Measurements from ENCODE around the gene RERGL. TPM values are rescaled to one million over a fixed set of nuclear protein-coding genes. Genes with fewer than 3 reads are reported as not detected.
"Not testable (repeated sequence)": the region's sequence is repeated elsewhere in the genome, so short reads cannot be mapped to it uniquely, and the experiment has no call there.

The RERGL gene
- total RNA-seq, 2 donors from 2014 or later = 0.35 to 1.1 TPM

DNA sequence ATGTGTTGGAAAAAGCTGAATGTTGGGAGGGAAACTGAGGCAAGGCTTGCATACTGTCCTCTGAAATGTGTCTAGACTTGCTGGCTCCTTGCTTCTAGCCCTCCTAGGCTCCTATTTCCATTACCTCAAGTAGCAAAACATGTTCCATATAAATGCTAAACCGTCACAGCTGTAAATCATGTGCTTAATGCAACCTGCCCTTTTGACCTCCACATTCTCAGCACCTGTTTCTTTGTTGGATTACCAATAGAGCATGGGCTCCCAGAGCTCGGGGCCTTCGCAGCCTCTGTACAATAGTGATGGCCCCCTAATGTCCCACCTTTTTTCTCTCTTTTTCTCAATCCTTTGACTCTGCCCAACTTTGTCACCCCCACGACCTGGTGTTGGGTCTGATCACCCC is 23.3 kb downstream of the RERGL start:
- H3K27ac ChIP-seq = no peak overlapping the region
- intact Hi-C loops (cut with DNase I) = no loop called here
- no peaks in the 10 kb centered on the region for H3K9me3 ChIP-seq
- TF ChIP-seq, protein P1, sequence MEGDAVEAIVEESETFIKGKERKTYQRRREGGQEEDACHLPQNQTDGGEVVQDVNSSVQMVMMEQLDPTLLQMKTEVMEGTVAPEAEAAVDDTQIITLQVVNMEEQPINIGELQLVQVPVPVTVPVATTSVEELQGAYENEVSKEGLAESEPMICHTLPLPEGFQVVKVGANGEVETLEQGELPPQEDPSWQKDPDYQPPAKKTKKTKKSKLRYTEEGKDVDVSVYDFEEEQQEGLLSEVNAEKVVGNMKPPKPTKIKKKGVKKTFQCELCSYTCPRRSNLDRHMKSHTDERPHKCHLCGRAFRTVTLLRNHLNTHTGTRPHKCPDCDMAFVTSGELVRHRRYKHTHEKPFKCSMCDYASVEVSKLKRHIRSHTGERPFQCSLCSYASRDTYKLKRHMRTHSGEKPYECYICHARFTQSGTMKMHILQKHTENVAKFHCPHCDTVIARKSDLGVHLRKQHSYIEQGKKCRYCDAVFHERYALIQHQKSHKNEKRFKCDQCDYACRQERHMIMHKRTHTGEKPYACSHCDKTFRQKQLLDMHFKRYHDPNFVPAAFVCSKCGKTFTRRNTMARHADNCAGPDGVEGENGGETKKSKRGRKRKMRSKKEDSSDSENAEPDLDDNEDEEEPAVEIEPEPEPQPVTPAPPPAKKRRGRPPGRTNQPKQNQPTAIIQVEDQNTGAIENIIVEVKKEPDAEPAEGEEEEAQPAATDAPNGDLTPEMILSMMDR (IDR thresholded peaks at IDR 0.05) = no peak
- DNase-seq = no peak
- no peak overlapping the region for H3K4me3 ChIP-seq
- no peaks in the 10 kb centered on the region for H3K36me3 ChIP-seq
- no peaks in the 10 kb centered on the region for H3K4me1 ChIP-seq
- no peak overlapping the region for H3K9ac ChIP-seq (ENCODE audit: low read depth in 2 of 2, low read length in 2 of 2)
- no peaks in the 10 kb centered on the region for H3K27me3 ChIP-seq

DNA sequence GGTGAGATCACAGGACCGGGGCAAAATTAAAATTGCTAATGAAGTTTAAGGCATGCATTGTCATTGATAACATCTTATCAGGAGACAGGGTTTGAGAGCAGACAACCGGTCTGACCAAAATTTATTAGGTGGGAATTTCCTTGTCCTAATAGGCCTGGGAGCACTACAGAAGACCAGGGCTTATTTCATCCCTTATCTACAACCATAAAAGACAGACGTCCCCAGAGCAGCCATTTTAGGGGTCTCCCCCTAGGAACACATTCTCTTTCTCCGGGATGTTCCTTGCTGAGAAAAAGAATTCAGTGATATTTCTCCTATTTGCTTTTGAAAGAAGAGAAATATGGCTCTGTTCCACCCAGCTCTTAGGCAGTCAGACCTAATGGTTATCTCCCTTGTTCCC is 27.1 kb downstream of the RERGL start:
- H3K9me3 ChIP-seq; DNase-seq; H3K4me1 ChIP-seq; H3K27me3 ChIP-seq; H3K27ac ChIP-seq; H3K4me3 ChIP-seq; intact Hi-C loops (cut with DNase I); H3K9ac ChIP-seq (ENCODE audit: low read depth in 2 of 2, low read length in 2 of 2); H3K36me3 ChIP-seq: not testable (repeated sequence)

DNA sequence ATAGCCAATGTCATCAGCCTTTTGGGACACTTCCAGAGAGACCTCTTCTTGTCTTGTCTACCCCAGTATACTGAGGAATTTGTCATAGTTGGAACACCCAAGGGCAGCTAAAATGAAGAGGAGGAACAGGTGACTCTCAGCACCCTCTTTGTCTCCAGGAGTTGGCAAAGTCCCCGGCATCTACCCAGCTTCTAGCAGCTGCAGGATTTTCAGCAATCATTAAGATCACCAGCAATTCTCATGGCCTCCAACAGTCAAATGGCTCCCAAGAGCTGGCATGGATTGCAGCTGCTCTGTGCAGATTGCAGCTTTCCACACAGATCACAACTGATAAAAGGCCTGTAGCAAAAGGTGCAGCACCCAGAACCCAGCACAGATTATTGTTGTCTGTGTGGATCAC is 32.9 kb downstream of the RERGL start:
- H3K4me3 ChIP-seq = no peak overlapping the region
- no peaks in the 10 kb centered on the region for H3K9me3 ChIP-seq
- TF ChIP-seq, protein P1 (IDR thresholded peaks at IDR 0.05) = no peak
- no peak overlapping the region for H3K27ac ChIP-seq
- no peaks in the 10 kb centered on the region for H3K4me1 ChIP-seq
- DNase-seq = no peak
- H3K36me3 ChIP-seq = no peaks in the 10 kb centered on the region
- intact Hi-C loops (cut with DNase I) = no loop called here
- no peak overlapping the region for H3K9ac ChIP-seq (ENCODE audit: low read depth in 2 of 2, low read length in 2 of 2)
- H3K27me3 ChIP-seq = no peaks in the 10 kb centered on the region

DNA sequence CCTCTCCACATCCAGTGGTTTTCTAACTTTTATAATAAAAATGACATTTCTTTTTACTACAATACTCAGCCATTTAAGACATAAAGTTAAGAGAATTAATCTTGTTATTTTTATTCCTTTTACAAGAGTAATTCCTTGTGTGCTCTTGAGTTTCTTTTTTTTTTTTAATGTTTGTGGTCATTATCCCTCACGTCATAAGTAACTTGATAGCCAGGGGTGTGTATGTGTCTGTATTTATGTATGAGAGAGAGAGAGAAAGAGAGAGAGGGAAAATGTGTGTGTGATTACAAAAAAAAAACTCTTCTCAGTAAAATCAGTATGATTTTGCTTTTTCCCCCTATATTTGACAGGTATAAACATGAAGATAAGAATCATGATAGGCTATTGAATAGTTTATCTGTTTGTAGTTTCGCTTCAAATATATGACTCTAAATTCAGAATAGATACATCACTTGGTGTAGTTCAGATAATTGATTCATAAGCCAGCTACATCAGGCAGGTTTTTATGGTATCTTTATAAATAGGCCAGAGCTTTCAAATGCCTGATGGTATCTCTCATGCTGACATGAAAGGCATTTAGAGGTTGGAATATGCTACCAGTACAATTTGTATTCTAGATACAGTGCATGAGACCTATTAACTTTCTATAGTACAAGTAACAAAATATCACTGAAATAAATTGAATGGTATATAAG is 34.9 kb downstream of the RERGL start:
- no peaks in the 10 kb centered on the region for H3K27me3 ChIP-seq
- H3K27ac ChIP-seq = no peak overlapping the region
- H3K4me1 ChIP-seq = no peaks in the 10 kb centered on the region
- TF ChIP-seq, protein P1 (IDR thresholded peaks at IDR 0.05) = no peak
- intact Hi-C loops (cut with DNase I) = no loop called here
- no peak overlapping the region for H3K4me3 ChIP-seq
- H3K36me3 ChIP-seq = no peaks in the 10 kb centered on the region
- DNase-seq = no peak
- no peak overlapping the region for H3K9ac ChIP-seq (ENCODE audit: low read depth in 2 of 2, low read length in 2 of 2)
- H3K9me3 ChIP-seq = no peaks in the 10 kb centered on the region

DNA sequence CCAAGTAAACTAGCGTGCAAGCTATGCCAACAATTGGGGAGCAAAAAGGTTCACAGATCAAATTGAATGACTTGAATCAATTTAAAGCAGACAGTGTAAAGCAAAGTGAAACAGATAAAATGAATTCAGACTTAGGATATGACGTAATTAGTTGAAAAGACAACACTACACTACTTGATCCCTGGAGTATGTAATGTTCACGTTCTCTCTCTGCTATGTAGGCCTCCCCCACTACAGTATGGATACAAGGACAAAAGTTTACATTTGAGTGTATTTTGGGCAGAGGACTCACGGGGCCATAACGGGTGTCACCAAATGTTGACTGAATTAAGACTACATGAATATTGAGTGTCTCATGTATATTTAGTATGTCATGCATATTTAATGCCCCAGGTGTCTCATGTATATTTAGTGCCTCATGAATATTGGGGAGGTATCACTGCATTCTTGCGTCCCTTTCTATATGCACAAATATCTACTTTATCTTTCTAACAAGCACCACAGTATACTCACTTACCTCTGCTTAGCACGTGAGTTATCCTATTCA is 44.5 kb downstream of the RERGL start:
- Histone ChIP-seq H3K9me3 (no peaks in the 10 kb centered on the region), H3K36me3 (no peaks in the 10 kb centered on the region), H3K27ac (no peak overlapping the region), H3K27me3 (no peaks in the 10 kb centered on the region), H3K9ac (ENCODE audit: low read depth in 2 of 2, low read length in 2 of 2) (no peak overlapping the region), H3K4me3 (no peak overlapping the region), H3K4me1 (no peaks in the 10 kb centered on the region)
- intact Hi-C loops (cut with DNase I) = no loop called here
- TF ChIP-seq, protein P1 (IDR thresholded peaks at IDR 0.05) = no peak
- DNase-seq = no peak

DNA sequence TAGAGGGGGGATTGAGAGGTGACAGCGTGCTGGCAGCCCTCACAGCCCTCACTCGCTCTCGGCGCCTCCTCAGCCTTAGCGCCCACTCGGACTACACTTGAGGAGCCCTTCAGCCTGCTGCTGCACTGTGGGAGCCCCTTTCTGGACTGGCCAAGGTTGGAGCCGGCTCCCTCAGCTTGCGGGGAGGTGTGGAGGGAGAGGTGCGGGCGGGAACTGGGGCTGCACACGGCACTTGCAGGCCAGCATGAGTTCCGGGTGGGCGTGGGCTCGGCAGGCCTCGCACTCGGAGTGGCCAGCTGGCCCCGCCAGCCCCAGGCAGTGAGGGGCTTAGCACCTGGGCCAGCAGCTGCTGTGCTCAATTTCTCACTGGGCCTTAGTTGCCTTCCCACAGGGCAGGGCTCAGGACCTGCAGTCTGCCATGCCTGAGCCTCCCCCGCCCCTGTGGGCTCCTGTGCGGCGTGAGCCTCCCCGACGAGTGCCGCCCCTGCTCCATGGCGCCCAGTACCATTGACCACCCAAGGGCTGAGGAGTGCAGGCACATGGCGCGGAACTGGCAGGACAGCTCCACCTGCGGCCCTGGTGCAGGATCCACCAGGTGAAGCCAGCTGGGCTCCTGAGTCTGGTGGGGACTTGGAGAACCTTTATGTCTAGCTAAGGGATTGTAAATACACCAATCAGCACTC is 49.8 kb downstream of the RERGL start:
- H3K27ac ChIP-seq; H3K36me3 ChIP-seq; H3K27me3 ChIP-seq; DNase-seq; H3K9me3 ChIP-seq; intact Hi-C loops (cut with DNase I); H3K9ac ChIP-seq (ENCODE audit: low read depth in 2 of 2, low read length in 2 of 2); H3K4me1 ChIP-seq; H3K4me3 ChIP-seq: not testable (repeated sequence)

Other genes with a start within 250 kb of the RERGL start
- under 1 TPM; 0.57 to 0.69 TPM for gene PIK3C2G, start 171.3 kb upstream of the RERGL start, total RNA-seq

All from colonic mucosa (tissue), 4 donors.